ENCODE results near the gene ROBO1. TPM values are rescaled to one million over a fixed set of nuclear protein-coding genes. Genes with fewer than 3 reads are reported as not detected.
A peak's percentile ranks its signal among the peaks of the same experiment; 100 is the strongest.

The ROBO1 gene
- total and polyA plus RNA-seq, 2 of the 8 experiments (the other 6 are each of a cell fraction or from before 2014, with no cell fraction given) = 51.4 to 91.0 TPM

- Histone ChIP-seq H3K23me2 (ENCODE audit: low read depth, low read length) (no peaks in the 10 kb centered on the region), H2BK12ac (ENCODE audit: low read depth, low read length) (no peak overlapping the region), H2BK120ac (replicated peaks; ENCODE audit: low read depth, low read length) (no peak overlapping the region), H3K36me3 (ENCODE audit: control insufficient read depth in 2 of 4, insufficient read depth in 4 of 4, low read length in 3 of 4) (no peaks in the 10 kb centered on the region), H4K91ac (replicated peaks; ENCODE audit: insufficient read length, low read length) (no peak overlapping the region), H3K56ac (replicated peaks; ENCODE audit: insufficient read length, low read depth, low read length) (no peak overlapping the region), H4K5ac (ENCODE audit: insufficient read length, low read depth, low read length) (no peak overlapping the region), H3K23ac (ENCODE audit: insufficient read length) (no peak overlapping the region), H4K8ac (ENCODE audit: extremely low read depth, insufficient read depth, low read length) (no peak overlapping the region), H2BK5ac (ENCODE audit: low read depth, low read length) (no peak overlapping the region), H3K4me2 (ENCODE audit: insufficient read depth in 1 of 2, low read depth in 2 of 2, low read length in 2 of 2) (no peak overlapping the region), H2BK20ac (ENCODE audit: low read length) (no peak overlapping the region), H3K4me1 (replicated peaks in 1 of 4; ENCODE audit: control insufficient read depth in 3 of 4, insufficient read depth in 4 of 4, low read length in 3 of 4) (no peaks in the 10 kb centered on the region), H2AK5ac (ENCODE audit: low read depth, low read length) (no peak overlapping the region), H3K14ac (ENCODE audit: insufficient read length) (no peak overlapping the region), H3K9ac (replicated peaks in 1 of 4; ENCODE audit: extremely low read depth in 1 of 4, low read depth in 3 of 4, low read length in 3 of 4) (no peak overlapping the region), H2AFZ (ENCODE audit: low read length) (no peak overlapping the region), H3K27ac (ENCODE audit: low read depth, low read length) (no peak overlapping the region), H3K79me1 (ENCODE audit: low read depth, low read length) (no peaks in the 10 kb centered on the region), H3K4me3 (ENCODE audit: extremely low read depth in 1 of 4, insufficient read depth in 2 of 4, low read depth in 3 of 4, low read length in 4 of 4) (no peak overlapping the region), H3K79me2 (ENCODE audit: control insufficient read depth in 1 of 2, insufficient read depth in 2 of 2, low read length in 2 of 2) (no peaks in the 10 kb centered on the region), H2BK15ac (ENCODE audit: low read length) (no peak overlapping the region), H3K4ac (replicated peaks; ENCODE audit: insufficient read length, low read depth, low read length) (no peak overlapping the region), H3K27me3 (replicated peaks in 1 of 4; ENCODE audit: control insufficient read depth in 3 of 4, extremely low read depth in 1 of 4, insufficient read depth in 3 of 4, low read length in 3 of 4) (no peaks in the 10 kb centered on the region), H3K9me3 (ENCODE audit: insufficient read depth in 2 of 2, low read depth in 1 of 2, low read length in 1 of 2) (no peaks in the 10 kb centered on the region), H4K20me1 (replicated peaks in 1 of 2; ENCODE audit: control insufficient read depth in 1 of 2, insufficient read depth in 2 of 2, low read length in 2 of 2) (no peaks in the 10 kb centered on the region), H3K18ac (ENCODE audit: extremely low read depth, low read length) (no peak overlapping the region)
- FAIRE-seq (no peak), DNase-seq (ENCODE audit: low read depth in 1 of 2, low spot score in 2 of 2) (no peak)
- CTCF ChIA-PET (ENCODE audit: partially characterized antibody) = interaction anchor here (0.9 to 1.4 kb wide), 4 partner anchors 24 to 61 kb away, joined by 3 read pairs; no protein-coding TSS in a partner anchor
- POLR2A ChIA-PET (ENCODE audit: partially characterized antibody) = no interaction called here
- peak; percentile 78 for TF ChIP-seq MAFK (IDR thresholded peaks at IDR 0.05; ENCODE audit: low read depth, low read length)
- no peak for TF ChIP-seq TCF12 (IDR thresholded peaks at IDR 0.05; ENCODE audit: low read depth, low read length)
- 85% methylated on average over 2 of the region's 2 CpGs; no CpG with 5 or more reads in 1 of the 2 experiments for WGBS, 2 experiments (ENCODE audit: extremely low coverage in 1 of 2, insufficient coverage in 1 of 2, insufficient read length in 1 of 2, insufficient replicate concordance in 2 of 2, low coverage in 1 of 2, low lambda C conversion rate in 2 of 2, missing lambda C conversion rate in 1 of 2)
Observed at GRCh38 chr3:79551321-79551892, 216.4 kb downstream of the ROBO1 start.
